PC-9 (cell line): Measurements from ENCODE around the gene KAT6B.

Experiments used
- CTCF ChIP-seq: fragments of 200-600 bp; sonication (generic); conservative IDR thresholded peaks from 2 replicates; pipeline ENCODE4 v1.6.1; 2017; ENCODE audit warnings: mixed run types, antibody characterized with exemption, mild to moderate bottlenecking, moderate library complexity
- EZH2 ChIP-seq: fragments of 200-600 bp; sonication (generic); IDR thresholded peaks from 2 replicates; pipeline ENCODE4 v1.8.0; 2017; ENCODE audit warnings: antibody characterized with exemption, low read depth

DNA sequence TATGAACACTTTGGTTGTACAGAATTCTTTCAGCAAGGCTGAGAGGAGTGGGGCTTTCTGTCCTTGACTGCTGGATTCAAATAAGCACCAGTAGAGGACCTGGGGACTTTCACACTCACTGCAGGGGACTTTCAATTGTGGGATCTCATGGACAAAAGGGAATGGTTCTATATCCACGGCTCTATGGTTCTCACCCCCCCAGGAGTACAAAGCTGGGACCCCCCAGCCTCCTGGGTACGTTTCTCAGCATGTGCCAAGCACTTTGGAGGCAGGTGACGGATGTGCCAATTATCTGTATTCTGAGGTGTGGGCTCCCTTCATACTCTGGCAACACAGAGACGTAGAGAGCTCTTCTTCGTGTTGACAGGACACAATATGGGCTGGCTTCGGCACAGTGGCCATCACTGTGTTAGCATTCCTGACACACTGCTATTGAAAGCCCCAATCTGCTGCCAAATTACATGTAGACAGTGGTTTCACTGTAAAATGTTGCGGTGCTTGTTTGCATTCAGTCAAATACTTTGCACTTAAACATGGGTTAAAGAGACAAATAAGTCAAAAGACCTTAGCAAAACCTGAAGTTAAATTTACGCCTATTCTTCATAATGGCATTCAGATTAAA lies 192.4 kb downstream of the KAT6B start:
- TF ChIP-seq CTCF = no peak
- TF ChIP-seq EZH2 = no peak
